Raji (cell line): Measurements from ENCODE around the gene GABBR1.

Experiments
- POLR2A ChIP-seq: IDR thresholded peaks from 2 replicates; pipeline ENCODE4 v1.6.1; 2011; ENCODE audit warnings: low read depth, low read length, control low read depth; ENCODE audit not compliant: insufficient read depth

GABBR1 gene

GRCh38 chr6:29630315-29630714 is 2.7 kb downstream of the GABBR1 start:
- TF ChIP-seq POLR2A = no peak

GRCh38 chr6:29629571-29629970 is 3.4 kb downstream of the GABBR1 start:
- no peak for TF ChIP-seq POLR2A

GRCh38 chr6:29628419-29629281 is 4.3 kb downstream of the GABBR1 start:
- TF ChIP-seq POLR2A = 0 out of 2 replicates have a peak, but pooled peaks have one; percentile 18

- no peak for TF ChIP-seq POLR2A
These were observed 5.1 kb downstream of the GABBR1 start for GRCh38 chr6:29627755-29628418.

GRCh38 chr6:29626948-29627754 is 5.8 kb downstream of the GABBR1 start:
- no peak for TF ChIP-seq POLR2A

GRCh38 chr6:29625337-29625930 is 7.5 kb downstream of the GABBR1 start:
- TF ChIP-seq POLR2A = no peak

GRCh38 chr6:29624520-29624961 is 8.4 kb downstream of the GABBR1 start:
- no peak for TF ChIP-seq POLR2A

- TF ChIP-seq POLR2A = no peak
These were observed 12.4 kb downstream of the GABBR1 start for GRCh38 chr6:29620630-29621029.

GRCh38 chr6:29619578-29620160 is 13.3 kb downstream of the GABBR1 start:
- no peak for TF ChIP-seq POLR2A

- no peak for TF ChIP-seq POLR2A
These were observed 15.0 kb downstream of the GABBR1 start for GRCh38 chr6:29617782-29618554.

GRCh38 chr6:29611426-29611825 is 21.6 kb downstream of the GABBR1 start:
- TF ChIP-seq POLR2A = no peak

GRCh38 chr6:29610540-29610939 is 22.4 kb downstream of the GABBR1 start:
- TF ChIP-seq POLR2A = no peak

- TF ChIP-seq POLR2A = no peak
These were observed 24.9 kb downstream of the GABBR1 start for GRCh38 chr6:29608131-29608530.

- TF ChIP-seq POLR2A = no peak
These were observed 29.1 kb downstream of the GABBR1 start for GRCh38 chr6:29603930-29604329.
